Heart left ventricle (tissue), 16 donors: ENCODE measurements around the gene CMTM5. TPM values are rescaled to one million over a fixed set of nuclear protein-coding genes. Genes with fewer than 3 reads are reported as not detected.

Source experiments
- ATAC-seq, 4 donors: fragments of 200-7000 bp; cut with Tn5 transposase; one replicate each; pipeline ENCODE4 v1.9.1; 2020 to 2022; ENCODE audit warnings: moderate library complexity in 4 of 4, mild to moderate bottlenecking in 3 of 4, moderate number of reproducible peaks in 1 of 4
- DNase-seq, 5 donors: peaks; one replicate each; pipeline ENCODE4 v3.0.0-alpha.2; 2020
- H3K27ac ChIP-seq, 12 donors: fragments of 200-600 bp; sonication (generic) in 4 of 12; one replicate each; pipeline versions ENCODE4 v1.5.0 to v1.8.0; 2016 to 2022; ENCODE audit warnings: mild to moderate bottlenecking in 2 of 12
- H3K27me3 ChIP-seq, 9 donors: fragments of 200-600 bp; sonication (generic) in 2 of 9; one replicate each; pipeline versions ENCODE4 v1.5.1 to v1.8.0; 2016 to 2022; ENCODE audit warnings: mild to moderate bottlenecking in 3 of 9
- H3K36me3 ChIP-seq, 9 donors: fragments of 200-600 bp; sonication (generic) in 2 of 9; one replicate each; pipeline versions ENCODE4 v1.5.0 to v1.8.0; 2018 to 2022; ENCODE audit warnings: mild to moderate bottlenecking in 2 of 9
- H3K4me1 ChIP-seq, 12 donors: fragments of 200-600 bp; sonication (generic) in 4 of 12; one replicate each; pipeline versions ENCODE4 v1.5.0 to v1.8.0; 2016 to 2022; ENCODE audit warnings: mild to moderate bottlenecking in 3 of 12
- H3K4me3 ChIP-seq, 12 donors: fragments of 200-600 bp; sonication (generic) in 4 of 12; one replicate each; pipeline versions ENCODE4 v1.5.0 to v1.8.0; 2017 to 2022; ENCODE audit warnings: mild to moderate bottlenecking in 9 of 12, moderate library complexity in 4 of 12
- H3K9me3 ChIP-seq, 12 donors: fragments of 200-600 bp; sonication (generic) in 4 of 12; one replicate each; pipeline versions ENCODE4 v1.5.0 to v1.8.0; 2016 to 2022; ENCODE audit warnings: mild to moderate bottlenecking in 1 of 12
- POLR2A ChIP-seq, 2 donors: fragments of 450-650 bp; IDR thresholded peaks; one replicate each; pipeline ENCODE4 v1.6.1; 2017; ENCODE audit warnings: antibody characterized with exemption in 2 of 2, mild to moderate bottlenecking in 2 of 2, moderate library complexity in 2 of 2
- WGBS, 4 donors: extraction: QIAGEN DNeasy Blood & Tissue Kit in 2 of 4; methylation state at CpG; one replicate each; pipeline versions ENCODE4 v1.1.5 to v1.1.7; 2013 to 2018; 5-methylcytosine and 5-hydroxymethylcytosine counted together
- intact Hi-C, 10 donors: fragments of 100-400 bp; cut with DNase I; formaldehyde crosslinking; loops; one replicate each; pipeline versions ENCODE4 v1.11.1 to v1.14.2; 2022
- polyA plus RNA-seq, 2 donors: library from polyadenylated mRNA; stranded (reverse); fragments of 200-250 nt; gene quantifications; one replicate each; pipeline ENCODE4 v1.2.3, GENCODE V29; 2013
- total RNA-seq, 9 donors: library from RNA; depleted of rRNA in 2 of 9; stranded (reverse); fragments of >200 nt in 2 of 9; fragmentation: NEBNext Ultra II Directional in 3 of 9; extraction: Animal tissue kit (Norgen Biotek cat#: 25700) in 3 of 9; gene quantifications; one replicate each; pipeline versions ENCODE4 v1.1.0 to v1.2.4, GENCODE V29; 2016 to 2023
- TF ChIP-seq, protein P1 (sequence below), 12 donors: fragments of 200-600 bp; sonication (generic) in 4 of 12; IDR thresholded peaks; one replicate each; pipeline versions ENCODE4 v1.5.0 to v1.8.0; 2018 to 2022; ENCODE audit warnings: antibody characterized with exemption in 12 of 12, mild to moderate bottlenecking in 5 of 12
- donor health status: ischemic (EF 13 %, LVEDD 7.1; RV severe dilation, severe dysfunction).
- donor health status: healthy with polysubstance abuse.
- donor health status: DM: no; HTN: yes; CAD: no.
- donor health status: DM: no; HTN: no; CAD: no.
- donor health status: ischemic (EF 25% LVEDD 6.9; RV normal size, moderate dysfunction).
- donor health status: ischemic (EF 25% LVEDD 5.7; RV mildly dilated, moderate dysfunction).
- donor health status: healthy.
- donor health status: DM: yes; HTN: yes; CAD: no.
- donor health status: ischemic (EF 35%, LVEDD 5.7; RV mildly dilated, moderate dysfunction).
- donor health status: nonischemic (EF 11% LVEDD 7.7; RV severe dilation, severe dysfunction).
- donor health status: DM: yes; HTN: yes; CAD: no.
- donor health status: PGD.
- donor health status: ischemic (EF 29% LVEDD 5.4; RV normal size, mild dysfunction).
- donor health status: nonischemic (EF 23%, LVEDD 6.1; RV moderate dilation, normal function).

The CMTM5 gene
- total and polyA plus RNA-seq, 11 donors: 0.32 to 1.8 (median 0.75) TPM; not detected in 4

DNA sequence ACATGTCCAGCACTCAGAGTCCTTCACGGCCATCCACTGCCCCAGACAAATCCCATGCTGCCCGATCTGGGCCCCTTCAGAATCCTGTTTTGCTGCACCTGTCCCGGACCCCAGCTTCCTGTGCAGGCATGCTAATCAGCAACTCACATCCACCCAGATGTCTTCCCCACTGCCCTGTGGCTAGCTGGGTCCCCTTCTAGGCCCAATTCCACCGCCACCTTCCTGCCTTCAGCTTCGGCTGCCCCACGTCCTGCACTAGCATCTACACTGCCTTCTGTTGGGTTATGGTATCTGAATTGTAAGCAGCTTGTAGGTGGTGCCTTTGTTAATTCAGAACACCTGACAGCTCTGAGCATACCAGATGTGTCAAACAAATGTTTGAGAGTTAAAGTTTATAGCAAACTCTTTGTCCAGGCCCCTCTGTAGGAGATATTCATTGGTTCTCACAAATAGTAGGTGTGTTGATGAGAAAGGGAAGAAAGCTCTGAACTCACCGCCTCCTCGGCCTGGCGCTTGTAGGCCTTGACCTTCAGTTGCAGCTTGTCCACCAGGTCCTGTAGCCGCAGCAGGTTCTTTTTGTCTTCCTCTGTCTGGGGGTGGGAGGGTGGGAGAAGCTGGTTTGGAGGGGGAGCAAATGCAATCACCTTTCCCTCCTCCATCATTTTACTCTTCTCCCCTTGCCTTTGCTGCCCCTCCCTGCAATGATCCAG lies 6.0 kb downstream of the CMTM5 start:
- DNase-seq (no peak), ATAC-seq (no peak)
- Histone ChIP-seq H3K9me3 (no peaks in the 10 kb centered on the region), H3K36me3 (peaks cover 0 to 73% (median 47%) of the 10 kb centered on the region in 9 donors), H3K4me1 (peaks cover 0 to 13% (median 0%) of the 10 kb centered on the region in 12 donors), H3K27ac (no peak overlapping the region), H3K27me3 (no peaks in the 10 kb centered on the region), H3K4me3 (no peak overlapping the region)
- intact Hi-C loops: loop anchor here in 7 of 10 donors (5.0 to 10.0 kb wide), 6 partner anchors 56 to 118 kb away; no protein-coding TSS in a partner anchor
- WGBS, 4 donors: 69 to 73% (median 70%) methylated on average over 10 of the region's 10 CpGs
- TF ChIP-seq, protein P1, sequence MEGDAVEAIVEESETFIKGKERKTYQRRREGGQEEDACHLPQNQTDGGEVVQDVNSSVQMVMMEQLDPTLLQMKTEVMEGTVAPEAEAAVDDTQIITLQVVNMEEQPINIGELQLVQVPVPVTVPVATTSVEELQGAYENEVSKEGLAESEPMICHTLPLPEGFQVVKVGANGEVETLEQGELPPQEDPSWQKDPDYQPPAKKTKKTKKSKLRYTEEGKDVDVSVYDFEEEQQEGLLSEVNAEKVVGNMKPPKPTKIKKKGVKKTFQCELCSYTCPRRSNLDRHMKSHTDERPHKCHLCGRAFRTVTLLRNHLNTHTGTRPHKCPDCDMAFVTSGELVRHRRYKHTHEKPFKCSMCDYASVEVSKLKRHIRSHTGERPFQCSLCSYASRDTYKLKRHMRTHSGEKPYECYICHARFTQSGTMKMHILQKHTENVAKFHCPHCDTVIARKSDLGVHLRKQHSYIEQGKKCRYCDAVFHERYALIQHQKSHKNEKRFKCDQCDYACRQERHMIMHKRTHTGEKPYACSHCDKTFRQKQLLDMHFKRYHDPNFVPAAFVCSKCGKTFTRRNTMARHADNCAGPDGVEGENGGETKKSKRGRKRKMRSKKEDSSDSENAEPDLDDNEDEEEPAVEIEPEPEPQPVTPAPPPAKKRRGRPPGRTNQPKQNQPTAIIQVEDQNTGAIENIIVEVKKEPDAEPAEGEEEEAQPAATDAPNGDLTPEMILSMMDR (IDR thresholded peaks at IDR 0.05): no peak
- TF ChIP-seq POLR2A (IDR thresholded peaks at IDR 0.05): no peak

DNA sequence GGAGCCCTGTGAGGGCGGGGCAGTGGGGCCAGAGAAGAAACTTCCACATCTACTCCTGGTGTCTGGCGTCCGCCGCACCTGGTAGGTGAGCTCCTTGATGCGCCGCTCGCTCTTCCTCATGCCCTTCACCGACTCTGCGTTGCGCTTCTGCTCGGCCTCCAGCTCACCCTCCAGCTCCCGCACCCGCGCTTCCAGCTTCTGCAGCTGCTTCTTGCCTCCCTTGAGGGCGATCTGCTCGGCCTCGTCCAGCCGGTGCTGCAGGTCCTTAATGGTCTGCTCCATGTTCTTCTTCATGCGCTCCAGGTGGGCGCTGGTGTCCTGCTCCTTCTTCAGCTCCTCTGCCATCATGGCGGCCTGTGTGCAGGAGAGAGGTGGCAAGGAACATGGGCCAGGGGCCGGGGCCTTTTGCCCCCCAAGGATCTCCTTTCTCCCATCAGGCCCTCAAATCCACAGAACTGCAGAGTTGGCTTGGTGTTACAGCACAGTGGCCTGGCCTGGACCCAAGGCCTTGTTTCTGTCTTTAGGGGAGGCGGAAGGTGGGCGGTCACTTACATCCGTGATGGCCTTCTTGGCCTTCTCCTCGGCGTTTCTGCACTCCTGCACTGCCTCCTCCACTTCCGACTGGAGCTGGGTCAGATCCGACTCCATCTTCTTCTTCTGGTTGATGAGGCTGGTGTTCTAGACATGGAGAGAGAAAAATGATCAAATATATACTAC lies 7.7 kb downstream of the CMTM5 start:
- Histone ChIP-seq H3K27me3 (no peaks in the 10 kb centered on the region), H3K27ac (no peak overlapping the region), H3K4me1 (peaks cover 0 to 13% (median 0%) of the 10 kb centered on the region in 12 donors), H3K9me3 (no peaks in the 10 kb centered on the region), H3K36me3 (peaks cover 0 to 90% (median 58%) of the 10 kb centered on the region in 9 donors), H3K4me3 (no peak overlapping the region)
- TF ChIP-seq, protein P1 (IDR thresholded peaks at IDR 0.05): no peak
- TF ChIP-seq POLR2A (IDR thresholded peaks at IDR 0.05): no peak
- WGBS, 4 donors: 76 to 85% (median 82%) methylated on average over 29 of the region's 29 CpGs
- intact Hi-C loops: loop anchor here in 7 of 10 donors (5.0 to 10.0 kb wide), 6 partner anchors 57 to 120 kb away; no protein-coding TSS in a partner anchor
- DNase-seq (no peak), ATAC-seq (no peak)

DNA sequence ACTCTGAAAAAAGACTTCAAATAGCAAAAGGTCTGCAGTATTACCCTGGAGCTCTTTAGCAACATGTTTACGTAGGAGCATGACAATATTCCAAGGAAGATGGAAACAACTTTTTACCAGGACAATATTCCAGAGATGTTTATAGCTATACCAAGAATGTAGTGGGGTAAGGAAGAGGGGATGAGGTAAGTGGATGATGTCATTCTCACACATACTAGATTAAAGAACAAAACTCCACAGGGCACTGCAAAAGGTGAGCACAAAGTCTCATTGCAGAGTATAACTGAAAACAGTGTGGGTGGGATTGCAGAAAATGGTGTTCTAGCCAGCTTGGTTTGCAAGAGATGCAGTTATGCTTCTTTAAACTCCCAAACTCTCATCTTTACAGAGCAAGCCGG lies 8.4 kb downstream of the CMTM5 start:
- H3K9me3 ChIP-seq: no peaks in the 10 kb centered on the region
- no peak for TF ChIP-seq POLR2A (IDR thresholded peaks at IDR 0.05)
- TF ChIP-seq, protein P1 (IDR thresholded peaks at IDR 0.05): no peak
- WGBS, 4 donors: 73 to 86% (median 80%) methylated on average over 2 of the region's 2 CpGs
- intact Hi-C loops: loop anchor here in 2 of 10 donors (10.0 kb wide), 2 partner anchors 60 to 120 kb away; no protein-coding TSS in a partner anchor
- H3K27me3 ChIP-seq: no peaks in the 10 kb centered on the region
- H3K27ac ChIP-seq: no peak overlapping the region
- peaks cover 0 to 9% (median 0%) of the 10 kb centered on the region in 12 donors for H3K4me1 ChIP-seq
- H3K4me3 ChIP-seq: no peak overlapping the region
- peaks cover 0 to 93% (median 61%) of the 10 kb centered on the region in 9 donors for H3K36me3 ChIP-seq
- ATAC-seq (no peak), DNase-seq (no peak)
